NCI-H524 (cell line): Measurements from ENCODE around the gene DAAM2.

Source experiments
- DNase-seq, 2 experiments: peaks; one replicate each; lab custom pipeline; 2025; lab: John Stamatoyannopoulos, UW

DAAM2 gene

GRCh38 chr6:39929733-39930461, 137.7 kb downstream of the DAAM2 start:
- DNase-seq: no peak

- no peak for DNase-seq
Measured at GRCh38 chr6:39930540-39930939, 138.4 kb downstream of the DAAM2 start.

- peak in 1 of 2 experiments; percentile 37 for DNase-seq
Measured at GRCh38 chr6:39931607-39932006, 139.4 kb downstream of the DAAM2 start.

- DNase-seq: peak; percentile 83 to 90
Measured at GRCh38 chr6:39932386-39932910, 140.3 kb downstream of the DAAM2 start.

GRCh38 chr6:39933669-39934130, 141.5 kb downstream of the DAAM2 start:
- DNase-seq: no peak

GRCh38 chr6:39934131-39934757, 142.1 kb downstream of the DAAM2 start, which contains the start of gene MOCS1:
Gene MOCS1, minus strand, starts transcription at chr6:39934462. Its CDS starts 45 bp downstream, at chr6:39934417.
- peak; percentile 30 to 61 for DNase-seq

GRCh38 chr6:39935241-39935640, 143.1 kb downstream of the DAAM2 start:
- DNase-seq: peak; percentile 14 to 63

GRCh38 chr6:39936857-39937256, 144.7 kb downstream of the DAAM2 start:
- no peak for DNase-seq

GRCh38 chr6:39937686-39938333, 145.6 kb downstream of the DAAM2 start:
- DNase-seq: no peak

GRCh38 chr6:39938773-39939654, 146.8 kb downstream of the DAAM2 start:
- DNase-seq: peak in 1 of 2 experiments; percentile 60

GRCh38 chr6:39941138-39941537, 149.0 kb downstream of the DAAM2 start:
- peak in 1 of 2 experiments; percentile 11 for DNase-seq

- no peak for DNase-seq
Measured at GRCh38 chr6:39941820-39942219, 149.6 kb downstream of the DAAM2 start.

GRCh38 chr6:39942903-39943580, 150.9 kb downstream of the DAAM2 start:
- DNase-seq: no peak

GRCh38 chr6:39945626-39946025, 153.4 kb downstream of the DAAM2 start:
- DNase-seq: no peak

- DNase-seq: no peak
Measured at GRCh38 chr6:39947611-39948068, 155.5 kb downstream of the DAAM2 start.

GRCh38 chr6:39948199-39948791, 156.1 kb downstream of the DAAM2 start:
- DNase-seq: no peak

GRCh38 chr6:39950125-39950720, 158.0 kb downstream of the DAAM2 start:
- DNase-seq: no peak

- no peak for DNase-seq
Measured at GRCh38 chr6:39951191-39951590, 159.0 kb downstream of the DAAM2 start.

- no peak for DNase-seq
Measured at GRCh38 chr6:39951716-39952115, 159.5 kb downstream of the DAAM2 start.

GRCh38 chr6:39952167-39952566, 160.0 kb downstream of the DAAM2 start:
- DNase-seq: no peak
